HL-60/S4 (cell line): ENCODE measurements around the gene PTAFR.

Experiments
- in situ Hi-C: fragments of 300-500 bp; cut with MboI; formaldehyde crosslinking; loops from 2 replicates; pipeline ENCODE4 v1.14.3; 2022; ENCODE audit warnings: low sequenced_read_pairs

The PTAFR gene

DNA sequence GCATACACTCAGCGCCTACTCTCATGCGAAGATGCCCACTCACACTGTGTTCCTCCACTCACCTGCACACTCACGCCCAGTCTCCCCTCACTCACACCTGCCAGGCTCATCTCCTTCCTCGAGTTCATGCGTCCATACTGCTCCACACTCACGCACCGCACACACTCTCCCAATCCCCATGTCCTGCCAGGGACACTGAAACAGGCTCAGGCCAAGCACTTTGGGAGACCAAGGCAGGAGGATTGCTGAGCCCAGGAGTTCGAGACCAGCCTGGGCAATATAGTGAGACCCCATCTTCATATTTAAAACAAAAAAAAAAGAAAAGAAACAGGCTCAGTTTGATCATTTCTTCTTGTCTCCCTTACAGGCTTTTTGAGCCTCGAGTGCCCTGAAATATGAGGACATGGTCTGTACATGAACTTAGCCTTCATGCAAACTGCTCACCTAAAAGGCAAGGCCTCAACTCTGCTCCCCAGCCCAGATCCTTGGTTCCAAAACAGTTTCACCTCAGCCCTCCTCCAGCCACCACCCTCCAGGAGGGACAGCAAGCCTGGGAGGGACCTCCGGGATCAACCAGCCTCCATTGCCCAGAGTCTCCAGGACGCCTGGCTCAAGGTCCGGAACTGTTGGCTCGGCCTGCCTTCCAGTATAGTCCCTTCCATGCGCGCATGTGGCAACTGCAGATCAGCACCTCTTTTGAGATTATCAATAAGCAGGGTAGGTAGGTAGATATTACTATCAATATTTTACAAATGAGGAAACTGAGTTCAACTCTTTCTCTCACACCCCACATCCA is 2.4 kb upstream of the PTAFR start:
- in situ Hi-C loops = no loop called here

DNA sequence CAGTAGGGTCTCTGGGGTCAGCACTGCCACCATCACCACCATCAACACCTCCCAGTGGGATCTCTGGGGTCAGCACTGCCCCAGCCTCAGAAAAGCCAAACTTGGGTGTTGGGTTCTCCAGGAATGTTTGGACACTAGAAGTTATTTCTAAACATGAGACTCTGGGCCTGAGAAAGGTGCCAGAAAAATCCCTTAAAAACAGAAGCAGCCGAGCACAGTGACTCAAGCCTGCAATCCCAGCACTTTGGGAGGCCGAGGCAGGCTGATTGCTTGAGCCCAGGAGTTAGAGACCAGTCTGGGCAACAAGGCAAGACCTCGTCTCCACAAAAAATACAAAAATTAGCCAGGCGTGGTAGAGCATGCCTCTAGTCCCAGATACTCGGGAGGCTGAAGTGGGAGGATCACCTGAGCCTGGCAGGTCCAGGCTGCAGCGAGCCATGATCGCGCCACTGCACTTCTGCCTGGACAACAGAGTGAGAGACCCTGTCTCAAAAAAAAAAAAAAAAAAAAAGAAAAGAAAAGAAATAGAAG is 470 bp downstream of the PTAFR start:
- in situ Hi-C loops = no loop called here

DNA sequence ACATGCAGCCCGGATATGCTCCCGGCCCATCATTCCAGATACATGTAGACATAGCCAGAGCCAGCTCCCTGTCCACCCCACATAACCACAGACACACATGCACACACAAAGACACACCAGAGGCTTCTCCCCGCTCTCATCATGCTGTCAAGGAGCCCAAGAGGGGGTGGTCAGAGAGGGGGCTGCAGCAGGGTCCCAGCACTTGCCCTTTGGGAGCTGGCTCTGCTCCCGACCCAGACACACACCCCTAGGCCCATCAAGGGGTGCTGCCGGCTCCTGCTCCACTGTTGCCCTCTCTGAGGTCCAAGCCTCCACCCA is 2.6 kb downstream of the PTAFR start:
- in situ Hi-C loops = no loop called here

DNA sequence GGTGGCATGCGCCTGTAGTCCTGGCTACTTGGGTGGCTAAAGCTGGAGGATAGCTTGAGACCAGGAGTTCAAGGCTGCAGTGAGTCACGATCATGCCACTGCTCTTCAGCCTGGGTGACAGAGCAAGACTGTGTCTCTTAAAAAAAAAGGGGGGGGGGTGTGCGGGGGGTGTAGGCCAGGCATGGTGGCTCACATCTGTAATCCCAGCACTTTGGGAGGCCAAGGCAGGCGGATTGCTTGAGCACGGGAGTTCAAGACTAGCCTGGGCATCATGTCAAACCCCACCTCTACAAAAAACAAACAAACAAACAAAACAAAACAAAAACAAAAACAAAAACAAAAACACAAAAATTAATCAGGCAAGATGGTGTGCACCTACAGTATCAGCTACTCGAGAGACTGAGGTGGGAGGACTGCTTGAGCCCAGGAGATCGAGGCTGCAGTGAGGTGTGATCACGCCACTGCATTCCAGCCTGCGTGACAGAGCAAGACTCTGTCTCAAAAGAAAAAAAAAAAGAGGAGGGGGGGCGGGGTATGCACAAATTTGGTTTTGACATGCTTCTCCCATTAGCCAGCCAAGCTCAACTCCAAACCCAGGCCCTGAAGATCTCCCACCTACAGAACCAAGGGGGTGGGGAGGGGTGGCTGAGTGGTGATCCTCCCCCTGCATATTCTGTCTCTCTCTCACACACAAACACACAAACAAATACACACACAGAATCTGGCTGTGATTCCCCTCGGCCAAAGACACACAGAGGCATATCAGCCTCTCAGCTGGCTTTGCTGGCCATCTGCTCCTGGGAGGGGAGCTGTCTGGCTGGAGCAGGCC is 3.1 kb downstream of the PTAFR start:
- in situ Hi-C loops = no loop called here

DNA sequence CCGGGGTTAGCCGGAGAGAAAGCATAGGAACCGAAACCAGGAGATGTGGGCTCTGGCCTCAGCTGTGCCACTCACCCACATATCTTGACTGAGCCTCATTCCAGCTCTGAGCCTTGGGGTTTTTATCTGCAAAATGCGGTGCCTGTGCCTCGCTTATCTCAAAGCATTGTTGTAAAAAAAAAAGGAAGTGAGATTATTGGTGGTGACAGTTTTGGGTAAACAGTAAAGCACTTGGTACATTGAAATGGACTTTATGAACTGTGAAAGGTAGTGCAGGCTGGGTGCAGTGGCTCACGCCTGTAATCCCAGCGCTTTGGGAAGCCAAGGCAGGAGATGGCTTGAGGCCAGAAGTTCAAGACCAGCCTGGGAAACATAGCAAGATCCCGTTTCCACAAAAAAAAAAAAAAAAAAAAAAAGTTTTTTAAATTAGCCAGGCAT is 3.8 kb downstream of the PTAFR start:
- in situ Hi-C loops = no loop called here

DNA sequence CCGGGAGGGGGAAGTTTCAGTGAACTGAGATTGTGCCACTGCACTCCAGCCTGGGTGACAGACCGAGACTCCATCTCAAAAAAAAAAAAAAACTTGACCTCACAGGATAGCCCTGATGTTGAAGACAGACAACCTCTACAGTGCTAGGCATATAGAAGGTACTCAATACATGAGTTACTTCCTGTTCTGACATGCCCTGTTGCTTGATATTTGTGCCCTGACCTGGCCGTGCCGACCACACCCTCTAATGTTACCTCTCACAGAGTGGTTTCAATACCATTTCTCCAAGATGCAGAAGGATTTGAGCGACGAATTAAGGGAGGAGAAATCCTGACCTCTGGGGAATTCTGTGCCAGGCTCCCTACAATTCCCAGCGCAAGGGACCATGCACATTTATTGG is 5.2 kb downstream of the PTAFR start:
- in situ Hi-C loops = no loop called here

DNA sequence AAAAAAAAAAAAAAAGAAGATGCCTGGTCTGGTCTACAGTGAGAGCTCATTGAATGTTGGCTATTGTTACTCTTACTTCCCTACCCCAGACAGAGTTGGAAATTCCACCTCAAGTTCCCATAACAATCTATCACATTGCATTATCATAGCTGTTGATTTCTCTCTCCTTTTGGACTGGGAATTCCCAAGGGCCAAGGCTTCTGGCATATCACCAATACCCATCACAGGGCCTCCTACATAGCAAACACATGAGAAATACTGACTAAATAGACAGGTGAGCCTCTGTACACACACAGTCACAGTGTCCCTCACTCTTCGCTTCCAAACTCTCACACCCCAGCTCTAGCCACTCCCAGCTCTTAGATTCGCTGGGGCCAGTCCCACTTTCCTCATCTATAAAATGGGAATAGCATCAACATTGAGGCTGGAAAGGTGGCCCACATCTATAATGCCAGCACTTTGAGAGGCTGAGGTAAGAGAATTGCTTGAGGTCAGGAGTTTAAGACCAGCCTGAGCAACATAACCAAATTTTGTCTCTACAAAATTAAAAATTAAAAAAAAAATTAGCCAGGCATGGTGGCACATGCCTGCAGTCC is 6.4 kb downstream of the PTAFR start:
- in situ Hi-C loops = no loop called here

DNA sequence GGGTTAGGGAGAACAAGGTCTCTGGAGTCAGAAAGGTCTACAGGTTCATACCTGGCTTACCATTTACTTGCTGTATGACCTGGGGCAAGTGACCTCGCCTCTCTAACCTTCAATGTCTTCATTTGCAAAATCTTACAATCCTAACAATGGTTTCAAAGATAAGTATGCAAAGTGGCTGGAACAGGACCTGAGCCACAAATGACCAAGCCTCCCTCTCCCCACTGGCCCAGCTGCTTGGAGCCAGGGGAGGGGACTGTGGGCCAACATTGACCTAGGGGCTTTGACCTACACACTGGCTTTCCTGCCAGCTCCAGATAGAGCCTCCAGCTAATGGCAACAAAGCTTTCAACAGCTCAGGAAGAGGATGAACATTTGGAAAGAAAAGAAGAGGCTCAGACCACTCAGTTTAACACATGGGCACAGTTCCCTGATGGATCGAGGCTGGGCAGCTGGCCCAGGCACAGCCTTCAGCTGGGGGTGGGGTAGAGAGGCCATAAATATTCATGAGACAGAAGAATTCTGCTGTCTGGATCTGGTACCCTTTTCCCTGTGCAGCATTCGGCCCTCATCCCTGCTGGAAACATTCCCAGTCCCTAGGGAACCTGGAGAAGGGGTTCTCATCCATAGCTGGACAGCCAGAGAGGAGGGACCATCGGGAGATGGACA is 12.9 kb downstream of the PTAFR start:
- in situ Hi-C loops = no loop called here

DNA sequence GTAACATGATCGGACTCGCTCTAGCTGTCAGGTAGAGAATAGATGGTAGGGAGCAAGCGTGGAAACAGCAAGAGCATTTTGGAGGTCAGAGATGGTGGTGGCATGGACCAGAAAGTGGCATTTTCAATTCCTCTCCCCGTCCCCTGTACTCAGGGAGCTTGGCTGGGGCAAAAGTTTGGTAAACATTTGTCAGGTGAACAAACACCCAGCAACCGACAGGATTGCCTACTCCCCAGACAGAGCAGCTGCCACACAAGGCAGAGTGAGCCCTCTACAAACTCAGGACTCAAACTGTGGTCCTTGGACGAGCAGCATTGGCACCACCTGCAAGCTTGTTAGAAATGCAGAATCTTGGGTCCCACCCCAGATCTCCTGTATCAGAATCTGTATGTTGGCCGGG is 14.3 kb downstream of the PTAFR start:
- in situ Hi-C loops = no loop called here

DNA sequence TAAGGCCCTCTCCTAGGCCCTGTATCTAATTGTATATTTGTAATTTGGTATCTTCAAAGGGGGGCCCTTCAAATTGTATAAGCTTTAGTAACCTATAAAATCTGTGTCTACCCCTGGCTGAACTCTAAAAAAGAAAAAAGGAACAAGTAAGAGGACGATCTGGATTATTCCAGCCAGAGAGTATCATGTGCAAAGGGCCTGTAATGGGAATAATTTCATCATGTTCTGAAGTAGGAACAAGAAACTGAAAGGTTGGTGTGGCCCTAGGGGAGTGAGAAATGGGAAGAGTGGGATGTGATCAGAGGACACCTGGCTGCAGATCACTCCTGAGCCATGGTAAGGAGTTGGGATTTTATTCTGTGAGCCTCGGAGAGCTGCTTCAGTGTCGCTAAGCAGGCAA is 14.7 kb downstream of the PTAFR start:
- in situ Hi-C loops = no loop called here

DNA sequence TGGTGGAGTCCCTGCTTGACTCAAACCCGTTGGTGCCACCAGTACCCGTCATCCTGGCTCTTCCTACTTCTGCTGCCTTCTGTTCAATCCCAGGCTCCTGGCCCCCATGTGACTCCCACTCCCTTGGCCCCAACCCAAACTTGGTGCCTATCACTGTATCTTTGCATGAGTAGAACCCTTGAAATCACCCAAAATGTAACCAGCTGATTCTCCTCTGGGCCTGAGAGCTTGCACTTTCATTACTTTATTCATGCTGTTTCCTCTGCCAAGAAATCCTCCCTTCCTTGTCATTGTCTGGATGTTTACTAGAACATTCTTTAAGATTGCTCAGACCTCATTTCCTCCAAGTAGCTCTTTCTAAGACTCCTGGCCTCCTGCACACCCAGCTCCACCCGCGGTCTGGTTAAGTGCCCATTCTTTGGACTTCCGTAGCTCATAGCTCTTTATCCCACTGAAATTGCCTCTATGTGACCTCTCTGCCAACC is 15.7 kb downstream of the PTAFR start:
- in situ Hi-C loops = no loop called here

DNA sequence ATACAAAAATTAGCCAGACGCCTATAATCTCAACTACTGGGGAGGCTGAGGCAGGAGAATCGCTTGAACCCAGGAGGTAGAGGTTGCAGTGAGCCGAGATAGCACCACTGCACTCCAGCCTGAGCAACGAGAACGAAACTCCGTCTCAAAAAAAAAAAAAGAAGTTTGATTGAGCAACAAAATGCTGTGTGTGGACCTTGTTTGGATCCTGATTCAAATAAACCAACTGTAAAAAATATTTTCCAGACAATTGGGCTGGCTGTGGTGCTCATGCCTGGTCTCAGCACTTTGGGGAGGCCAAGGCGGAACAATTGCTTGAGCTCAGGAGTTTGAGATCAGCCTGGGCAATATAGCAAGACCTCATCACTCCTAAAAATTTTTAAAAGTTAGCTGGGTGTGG is 16.8 kb downstream of the PTAFR start:
- in situ Hi-C loops = no loop called here

DNA sequence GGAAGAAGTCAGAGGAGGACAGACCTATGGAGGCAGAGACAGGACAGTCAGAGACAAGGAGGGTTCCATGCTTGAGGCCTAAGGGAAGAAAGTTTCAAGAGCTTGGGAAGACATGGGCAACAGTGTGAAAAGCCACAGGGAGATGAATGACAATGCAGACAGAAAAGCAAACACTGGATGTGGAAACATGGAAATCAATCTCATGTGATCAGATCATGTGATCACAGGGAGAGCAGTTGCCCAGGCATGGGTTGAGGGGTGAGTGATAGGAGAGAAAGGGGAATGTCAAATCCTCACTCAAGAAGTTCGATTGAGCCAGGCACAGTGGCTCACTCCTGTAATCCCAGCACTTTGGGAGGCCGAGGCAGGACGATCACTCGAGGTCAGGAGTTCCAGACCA is 17.2 kb downstream of the PTAFR start:
- in situ Hi-C loops = no loop called here

DNA sequence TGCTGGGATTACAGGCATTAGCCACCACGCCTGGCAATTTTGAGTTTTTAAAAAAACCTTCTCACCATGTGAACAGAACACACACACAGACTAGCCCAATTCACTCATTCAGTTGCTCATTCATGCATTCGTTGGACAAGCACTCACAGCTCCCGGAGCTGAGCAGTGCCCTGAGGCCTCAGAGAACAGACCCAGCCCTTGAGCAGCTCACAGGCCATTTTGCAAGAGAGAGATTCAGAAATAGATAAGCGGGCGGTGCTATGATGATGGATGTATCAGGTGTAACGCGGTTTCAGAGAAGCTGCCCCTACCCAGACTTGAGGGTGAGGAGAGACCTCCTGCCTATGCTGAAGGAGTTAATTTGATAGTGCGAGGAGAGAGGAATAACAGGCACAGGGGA is 18.6 kb downstream of the PTAFR start:
- in situ Hi-C loops = no loop called here

DNA sequence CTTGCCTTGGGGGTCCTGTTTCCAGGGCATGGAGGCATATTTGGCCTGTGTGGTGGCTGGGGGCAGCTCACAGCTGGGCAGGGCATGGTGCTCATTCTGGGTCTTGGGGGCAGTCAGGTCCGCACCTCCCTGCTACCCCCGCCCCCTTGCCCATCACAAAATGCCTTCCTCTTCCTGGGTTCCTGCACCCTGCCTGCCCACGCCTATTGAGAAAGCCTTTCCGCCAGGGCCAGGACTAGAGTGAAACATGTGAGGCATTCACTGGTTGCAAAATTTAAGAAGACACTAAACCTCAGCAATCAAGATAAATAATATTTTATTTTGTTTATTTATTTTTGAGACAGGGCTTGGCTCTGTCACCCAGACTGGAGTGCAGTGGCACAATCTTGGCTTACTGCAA is 19.7 kb downstream of the PTAFR start:
- in situ Hi-C loops = no loop called here

DNA sequence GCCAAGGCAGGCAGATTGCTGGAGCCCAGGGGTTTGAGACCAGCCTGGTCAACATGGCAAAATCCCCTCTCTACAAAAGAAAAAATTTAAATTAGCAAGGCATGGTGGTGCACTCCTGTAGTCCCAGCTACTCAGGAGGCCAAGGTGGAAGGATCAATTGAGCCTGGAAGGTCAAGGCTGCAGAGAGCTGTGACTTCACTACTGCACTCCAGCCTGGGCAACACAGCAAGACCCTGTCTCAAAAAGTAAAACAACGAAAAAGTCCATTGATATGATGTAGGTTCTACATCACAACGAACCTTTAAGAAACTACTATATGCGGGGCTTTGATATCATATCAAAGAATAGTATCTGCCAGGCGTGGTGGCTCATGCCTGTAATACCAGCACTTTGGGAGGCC is 20.9 kb downstream of the PTAFR start:
- in situ Hi-C loops = no loop called here

DNA sequence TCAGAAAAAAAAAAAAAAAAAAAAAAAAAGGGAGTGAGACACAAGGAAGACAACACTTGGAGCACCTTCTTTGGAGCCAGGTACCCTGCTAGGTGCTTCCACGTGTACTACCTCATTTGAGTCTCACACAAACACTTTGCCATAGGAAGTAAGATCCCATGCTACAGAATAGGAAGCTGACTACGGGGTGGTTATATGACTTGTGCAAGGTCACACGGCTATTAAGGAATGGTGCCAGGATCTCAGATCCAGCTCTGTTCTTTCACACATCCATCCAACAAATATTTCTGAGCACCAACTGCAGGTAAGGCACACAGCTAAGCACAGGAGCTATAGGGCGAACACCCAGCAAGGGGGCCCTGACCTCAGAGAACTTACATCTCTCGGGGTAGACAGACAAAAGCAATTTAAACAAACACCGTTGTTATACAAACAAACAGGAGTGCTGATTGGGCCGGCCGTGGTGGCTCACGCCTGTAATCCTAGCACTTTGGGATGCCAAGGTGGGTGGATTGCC is 22.4 kb downstream of the PTAFR start:
- in situ Hi-C loops = no loop called here

DNA sequence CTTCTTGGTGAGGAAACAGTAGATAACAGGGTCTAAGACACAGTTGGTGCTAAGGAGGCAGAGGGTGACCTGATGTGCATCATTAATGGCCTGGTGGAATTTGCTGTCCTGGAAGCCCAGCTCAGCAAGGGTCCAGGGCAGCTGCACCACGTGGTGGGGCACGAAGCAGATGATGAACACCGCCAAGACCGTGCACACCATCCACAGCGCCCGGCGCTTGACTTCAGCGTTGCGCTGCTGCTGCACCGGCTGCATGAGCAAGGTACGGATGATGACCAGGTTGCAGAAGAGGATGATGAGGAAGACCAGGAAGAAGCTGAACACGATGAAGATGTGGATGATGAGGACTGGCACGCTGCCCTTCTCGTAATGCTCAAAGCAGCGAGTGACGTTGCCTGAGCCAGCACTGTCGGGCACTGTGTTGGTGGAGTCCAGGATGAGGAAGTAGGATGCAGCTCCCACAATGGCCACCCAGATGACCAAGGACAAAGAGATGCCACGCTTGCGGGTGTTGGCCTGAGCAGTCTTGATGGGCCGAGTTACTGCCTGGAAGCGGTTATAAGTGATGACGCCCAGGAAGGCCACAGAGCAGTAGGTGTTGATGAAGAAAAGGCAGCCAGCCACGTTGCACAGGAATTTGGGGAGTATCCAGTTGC is 26.2 kb downstream of the PTAFR start:
- in situ Hi-C loops = no loop called here

DNA sequence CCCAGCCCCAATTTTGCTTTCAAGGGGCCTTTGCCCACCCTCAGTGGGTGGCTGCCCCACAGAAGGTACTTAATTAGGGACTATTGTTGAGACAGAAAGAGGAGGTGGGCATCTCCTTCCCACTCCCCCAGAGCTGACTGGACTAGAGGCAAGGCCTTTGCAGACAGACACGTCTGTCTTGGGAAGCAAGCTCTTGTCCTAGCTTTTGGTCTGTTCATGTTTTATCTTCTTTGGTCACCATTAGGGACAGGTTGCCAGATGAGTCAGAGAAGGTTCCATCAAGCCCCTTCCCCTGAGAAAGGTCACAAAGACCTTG is 27.7 kb downstream of the PTAFR start:
- in situ Hi-C loops = no loop called here

DNA sequence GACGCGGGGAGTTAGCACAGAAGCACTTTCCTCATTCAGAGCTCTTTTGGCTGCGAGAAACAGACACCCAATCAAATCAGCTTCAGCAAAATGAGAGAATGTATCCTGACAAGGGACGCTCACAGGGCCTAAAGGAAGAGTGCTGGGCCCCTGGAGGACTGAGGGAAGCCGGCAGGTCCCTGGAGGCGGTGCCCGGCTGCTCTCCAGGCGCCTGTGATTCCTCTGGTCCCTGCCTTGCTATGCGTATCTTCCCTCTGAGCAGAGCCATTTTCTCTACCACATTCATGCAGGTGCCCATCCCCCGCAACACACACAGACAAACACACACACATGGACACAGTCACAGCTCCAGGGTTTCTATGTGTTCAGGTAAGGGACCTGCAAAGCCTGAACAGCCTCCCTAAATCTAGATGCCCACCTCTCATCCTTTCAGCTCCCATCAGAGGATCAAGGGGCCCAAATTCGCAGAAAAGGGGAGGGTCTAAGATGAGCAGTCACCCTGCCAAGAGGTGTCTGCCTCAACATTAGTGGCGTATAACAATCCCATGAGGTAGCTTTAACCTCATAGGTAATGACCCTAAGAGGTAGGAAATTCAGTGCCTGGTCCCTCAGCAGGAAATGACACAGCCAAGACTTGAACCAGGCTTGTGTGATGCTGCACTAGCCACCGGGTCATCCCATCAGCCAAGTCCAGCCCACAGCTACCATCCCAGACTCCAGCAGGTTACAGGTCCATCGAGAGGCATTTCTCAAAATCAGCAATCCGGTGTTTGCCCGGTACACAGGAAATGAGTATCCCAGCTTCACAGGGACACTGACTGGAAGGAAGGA is 29.0 kb downstream of the PTAFR start:
- in situ Hi-C loops = no loop called here
